Stimulated activated CD4-positive, alpha-beta T cell treated with anti-CD3 and anti-CD28 coated beads, Interleukin-4, amount 100 ng/mL, for 1 hour (primary cell): ENCODE data around the gene MLH3.
A peak's percentile ranks its signal among the peaks of the same experiment; 100 is the strongest.

Experiments used
- DNase-seq: peaks from one replicate; pipeline ENCODE4 v3.0.0-alpha.2; 2020

The MLH3 gene

GRCh38 chr14:75064205-75064567, 12.9 kb upstream of the MLH3 start:
- no peak for DNase-seq

DNA sequence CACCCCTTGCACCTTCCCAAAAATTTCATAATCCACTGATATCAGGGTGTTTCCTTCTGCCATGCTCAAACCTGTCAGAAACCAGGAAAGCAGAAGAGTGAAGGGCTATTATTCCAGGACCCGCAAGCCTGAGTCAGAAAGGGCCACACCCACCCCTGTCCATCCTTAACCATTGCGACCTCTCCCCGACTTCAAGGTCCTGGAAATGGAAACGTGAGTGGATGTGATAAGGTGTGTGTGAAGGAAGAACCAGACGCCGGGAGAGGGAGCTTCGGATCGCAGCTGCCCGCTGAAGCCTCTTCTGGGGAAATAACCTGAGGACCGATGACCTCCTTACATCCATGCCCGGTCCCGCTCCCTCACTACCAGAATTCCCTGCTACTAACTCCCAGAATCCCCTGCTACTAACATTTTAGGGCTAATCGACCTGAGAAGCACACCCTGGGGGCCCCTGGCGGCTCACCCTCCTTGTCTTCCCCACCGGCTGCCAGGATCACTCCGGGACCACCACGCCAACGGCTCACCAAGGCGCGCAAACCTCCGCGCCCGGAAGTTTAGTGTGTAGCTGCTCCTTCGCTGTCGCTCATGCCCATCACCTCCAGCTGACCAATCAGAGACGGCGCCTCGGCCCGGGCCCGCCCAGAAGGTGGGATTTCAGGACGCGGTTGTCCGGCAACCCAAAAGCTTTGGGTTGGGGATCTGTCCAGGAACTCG, 12.4 kb upstream of the MLH3 start, which contains the start of gene ACYP1:
ACYP1 (minus strand) TSS at position 534 of the 714 bp plus-strand sequence; CDS start at position 63, 471 bp downstream.
- peak; percentile 92 for DNase-seq

DNA sequence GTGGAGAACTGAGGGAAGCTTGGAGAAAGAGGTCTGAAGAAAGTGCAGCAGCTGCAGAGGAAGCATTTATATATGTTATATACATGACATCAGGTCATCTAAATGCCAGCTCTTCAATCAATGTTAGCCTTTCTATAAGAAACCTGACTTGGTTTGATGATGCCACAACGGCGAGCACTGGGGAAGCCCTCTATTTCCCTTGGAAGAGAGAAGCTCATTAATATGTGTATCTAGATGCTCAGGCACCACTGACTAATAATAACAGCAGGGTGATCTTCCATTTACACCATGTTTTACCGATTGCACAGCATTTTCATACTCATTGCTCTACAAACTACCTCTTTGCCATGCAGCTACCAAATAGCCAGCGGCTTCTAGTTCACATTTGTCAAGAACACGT, 11.7 kb upstream of the MLH3 start:
- DNase-seq = no peak

DNA sequence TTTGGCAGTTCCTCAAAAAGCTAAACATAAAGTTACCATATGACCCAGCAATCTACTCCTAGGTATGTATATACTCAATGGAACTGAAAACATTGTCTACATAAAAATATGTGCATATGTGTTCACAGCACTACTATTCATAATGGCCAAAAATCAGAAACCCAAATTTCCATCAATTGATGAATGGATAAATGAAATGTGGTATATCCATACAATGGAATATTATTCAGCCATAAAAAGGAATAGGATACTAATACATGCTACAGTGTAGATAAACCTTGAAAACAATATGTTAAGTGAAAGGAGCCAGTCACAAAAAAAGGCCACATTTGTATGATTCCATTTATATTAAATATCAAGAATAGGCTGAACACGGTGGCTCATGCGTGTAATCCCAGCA, 9.2 kb upstream of the MLH3 start:
- DNase-seq = no peak

- DNase-seq = no peak
Observed at GRCh38 chr14:75059642-75060041, 8.4 kb upstream of the MLH3 start.

- DNase-seq = no peak
Observed at GRCh38 chr14:75054421-75054820, 3.2 kb upstream of the MLH3 start.

DNA sequence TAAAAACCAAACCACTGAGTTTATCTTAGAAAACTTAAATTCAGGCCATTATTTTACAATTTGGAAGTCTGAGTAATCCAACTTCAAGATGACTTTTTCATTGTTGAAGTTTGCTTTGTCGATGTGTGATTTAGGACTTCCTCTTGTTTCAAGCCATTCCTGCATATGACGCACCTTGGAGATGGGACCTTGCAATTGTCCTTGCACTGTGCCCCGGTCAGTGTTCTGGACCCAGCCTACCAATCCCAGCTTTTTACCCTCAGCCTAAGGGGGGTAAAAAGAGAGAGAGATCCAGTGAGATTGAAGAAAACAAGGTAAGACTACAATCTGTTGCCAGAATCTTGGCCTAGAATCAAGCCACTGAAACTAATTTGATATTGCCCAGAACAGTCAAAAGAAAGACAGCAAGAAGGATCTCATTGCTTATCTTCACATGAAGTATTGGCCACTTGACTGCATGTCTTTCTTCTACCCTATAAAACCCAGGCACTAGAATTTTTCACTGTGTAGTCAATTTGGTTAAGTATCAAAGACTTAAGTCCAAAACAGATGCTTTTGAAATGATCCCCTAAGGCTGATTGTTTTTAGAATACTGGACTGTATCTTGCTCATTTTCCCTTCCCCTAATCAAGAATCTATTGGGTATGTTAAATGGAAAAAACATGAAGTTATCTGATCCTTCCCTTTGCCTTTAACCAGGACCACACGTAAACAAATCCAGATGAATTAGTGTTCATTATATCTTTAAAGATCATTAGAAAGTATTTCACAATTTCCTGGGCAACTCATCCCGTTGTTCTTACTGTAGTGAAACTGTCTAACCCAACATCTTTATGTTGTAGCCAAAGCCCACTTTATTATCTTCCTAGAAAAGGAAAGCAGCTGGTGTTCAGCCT, 2.4 kb upstream of the MLH3 start:
- no peak for DNase-seq

DNA sequence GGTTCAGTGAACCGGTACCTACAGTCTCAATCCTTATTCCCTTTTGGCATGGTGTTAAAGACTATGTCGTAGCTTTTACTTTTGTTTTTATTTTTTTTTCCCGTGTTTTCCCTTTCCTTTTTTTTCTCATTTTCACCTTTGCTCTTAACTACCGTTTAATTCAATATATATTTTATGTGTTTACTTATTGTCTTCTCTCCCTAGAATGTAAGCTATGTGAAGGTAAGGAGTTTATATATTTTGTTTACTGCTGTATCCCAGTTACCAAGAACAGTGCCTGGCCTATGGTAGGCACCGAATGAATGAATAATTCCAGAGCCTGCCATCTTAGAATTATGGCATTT, 261 bp upstream of the MLH3 start:
- no peak for DNase-seq

DNA sequence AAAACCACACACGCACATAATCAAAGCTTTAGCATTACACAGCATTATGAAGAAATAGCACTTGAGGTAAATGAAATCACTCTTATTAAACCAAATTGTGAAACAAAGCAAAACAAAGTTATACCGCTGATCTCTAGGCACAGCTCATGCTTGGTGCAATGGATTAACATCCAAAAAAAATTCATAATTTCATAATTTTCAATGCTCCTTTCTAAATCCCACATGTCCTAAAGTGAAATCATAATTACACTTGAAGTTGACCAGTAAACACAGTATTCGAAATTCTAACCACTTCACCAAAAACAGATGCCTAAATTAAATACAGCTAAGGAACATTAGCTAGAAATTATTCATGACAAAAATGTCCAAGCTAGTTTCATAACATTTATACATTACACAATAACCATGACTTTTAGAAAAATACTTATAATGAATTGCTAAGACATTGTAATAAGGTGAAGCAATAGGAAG, 1.5 kb downstream of the MLH3 start:
- no peak for DNase-seq

DNA sequence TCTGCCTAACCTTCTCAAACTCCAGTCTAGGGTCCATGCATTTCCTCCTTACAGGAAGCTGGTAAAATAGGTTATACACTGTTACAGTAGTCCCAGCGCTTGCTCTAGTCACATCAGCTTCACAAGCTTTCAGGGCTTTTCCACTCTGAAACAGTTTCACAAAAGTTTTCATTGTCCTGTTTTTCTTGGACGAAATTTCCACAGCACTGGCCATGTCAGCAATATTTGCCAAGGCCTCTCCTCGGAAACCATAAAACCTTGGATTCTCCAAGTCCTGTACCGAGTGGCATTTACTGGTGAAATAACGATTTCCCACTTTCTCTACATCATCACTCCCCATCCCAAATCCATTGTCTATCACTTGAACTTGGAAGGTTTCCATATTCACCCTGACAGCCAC, 2.1 kb downstream of the MLH3 start:
- DNase-seq = no peak

GRCh38 chr14:75048101-75048500, 3.2 kb downstream of the MLH3 start:
- no peak for DNase-seq

DNA sequence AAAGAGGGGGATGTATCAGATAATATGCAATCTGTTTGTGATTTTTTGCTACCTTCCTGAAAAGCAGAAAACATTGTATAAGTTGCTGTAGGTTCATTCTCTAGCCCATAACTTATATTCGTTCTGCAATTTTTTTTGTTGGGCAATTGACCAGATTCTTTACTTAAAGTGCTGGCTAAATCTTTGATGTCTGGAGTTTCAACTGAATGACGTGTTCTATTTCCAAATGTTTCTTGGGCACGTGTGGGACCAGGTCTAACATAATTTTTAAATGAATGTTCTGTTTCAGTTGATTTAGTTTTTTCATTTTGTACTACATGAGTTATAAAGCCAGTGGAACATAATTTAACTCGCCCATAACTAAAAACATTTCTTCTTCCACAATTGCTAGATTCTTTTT, 3.8 kb downstream of the MLH3 start:
- DNase-seq = no peak

- DNase-seq = no peak
Observed at GRCh38 chr14:75046899-75047298, 4.4 kb downstream of the MLH3 start.

GRCh38 chr14:75046275-75046674, 5.0 kb downstream of the MLH3 start:
- no peak for DNase-seq

GRCh38 chr14:75044752-75045151, 6.5 kb downstream of the MLH3 start:
- DNase-seq = no peak

DNA sequence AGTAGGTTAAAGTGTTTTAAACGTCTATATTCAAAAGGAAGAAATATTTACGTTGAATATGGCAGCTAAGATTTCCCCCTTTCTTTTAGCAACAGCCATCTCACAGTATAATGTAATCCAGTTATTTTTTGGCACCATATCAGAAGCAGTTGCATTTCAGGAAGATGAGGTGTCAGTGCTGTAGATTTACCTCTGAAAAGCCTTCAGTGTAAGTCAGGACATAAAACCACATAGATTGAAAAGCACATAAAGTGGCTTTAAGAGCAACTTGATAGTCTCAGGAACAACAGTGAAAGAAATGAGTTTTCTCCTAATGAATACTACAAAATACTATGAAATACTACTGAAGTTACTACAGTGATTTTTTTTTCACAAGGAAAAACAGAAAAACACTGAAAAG, 6.9 kb downstream of the MLH3 start:
- DNase-seq = no peak

DNA sequence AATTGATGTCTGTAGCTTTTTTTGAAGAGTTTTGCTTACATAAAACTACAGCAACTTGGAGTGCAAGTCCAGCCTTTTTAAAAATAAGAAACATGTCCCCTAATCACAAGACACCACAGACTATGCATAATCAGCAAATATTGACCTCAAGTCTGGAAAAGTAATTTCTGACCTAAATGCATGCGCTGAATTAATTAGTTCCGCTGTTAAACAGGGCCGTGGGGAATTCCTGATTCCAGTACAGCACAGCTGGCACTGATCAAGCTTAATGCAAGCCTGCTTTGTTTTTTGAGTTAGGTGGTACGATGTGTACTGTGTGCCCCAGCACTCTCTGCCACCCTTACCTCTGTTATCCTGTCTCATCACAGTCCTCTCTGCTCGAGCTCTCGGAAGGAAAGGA, 9.2 kb downstream of the MLH3 start:
- no peak for DNase-seq

DNA sequence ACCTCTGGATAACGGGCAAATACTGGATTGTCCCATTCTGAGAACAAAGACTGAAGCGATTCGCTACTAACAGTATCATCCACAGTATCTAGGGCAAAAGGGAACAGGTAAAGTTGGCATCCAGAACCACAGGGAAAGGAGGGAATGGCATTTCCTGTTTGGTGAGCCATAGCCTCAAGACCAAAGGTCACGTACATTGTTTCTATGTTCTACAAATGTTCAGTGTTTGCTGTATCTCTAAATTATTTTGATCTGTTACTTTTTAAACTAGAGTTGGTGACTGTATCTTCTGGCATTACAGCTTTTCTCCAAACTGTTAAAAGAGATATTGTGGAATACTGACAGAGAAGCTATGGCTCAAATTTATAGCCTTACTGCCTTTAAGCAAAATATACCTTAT, 9.7 kb downstream of the MLH3 start:
- no peak for DNase-seq

GRCh38 chr14:75040959-75041358, 10.3 kb downstream of the MLH3 start:
- no peak for DNase-seq

DNA sequence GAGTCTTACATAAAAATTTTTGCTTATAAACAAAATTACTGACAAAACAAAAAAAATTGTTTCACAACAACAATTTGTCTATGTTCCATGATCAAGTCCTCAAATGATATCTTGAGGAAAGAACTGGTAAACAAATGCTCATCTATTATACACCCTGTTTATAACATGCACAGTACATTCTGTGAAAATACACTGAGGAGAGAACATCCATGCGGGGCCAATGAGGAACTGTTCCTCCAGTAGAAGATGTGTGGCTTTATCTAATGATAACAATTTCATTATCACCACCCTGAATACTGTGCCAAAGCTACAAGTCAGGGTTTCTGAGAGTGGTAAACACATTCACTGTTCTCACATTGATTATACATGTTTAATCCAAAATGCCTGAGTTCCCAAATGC, 10.8 kb downstream of the MLH3 start:
- no peak for DNase-seq

GRCh38 chr14:75032939-75033338, 18.3 kb downstream of the MLH3 start:
- DNase-seq = no peak

DNA sequence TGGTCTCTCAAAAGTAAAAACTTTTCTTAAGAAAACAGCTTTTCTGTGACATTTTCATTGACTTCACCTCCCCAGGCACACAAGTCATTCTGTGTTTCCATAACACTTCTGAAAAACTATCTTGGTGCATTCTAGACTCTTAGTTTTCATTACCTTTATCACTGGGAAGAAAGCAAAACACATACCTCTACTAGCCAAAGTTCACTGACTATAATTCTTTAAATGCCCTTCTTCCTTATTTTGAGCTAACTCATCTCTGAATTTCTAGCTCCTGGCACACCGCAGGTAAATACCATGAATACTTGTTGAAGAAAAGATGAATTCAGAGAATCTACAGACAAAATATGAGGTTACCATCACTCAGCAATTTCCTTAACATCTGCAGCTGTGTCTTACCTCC, 21.1 kb downstream of the MLH3 start:
- DNase-seq = no peak

DNA sequence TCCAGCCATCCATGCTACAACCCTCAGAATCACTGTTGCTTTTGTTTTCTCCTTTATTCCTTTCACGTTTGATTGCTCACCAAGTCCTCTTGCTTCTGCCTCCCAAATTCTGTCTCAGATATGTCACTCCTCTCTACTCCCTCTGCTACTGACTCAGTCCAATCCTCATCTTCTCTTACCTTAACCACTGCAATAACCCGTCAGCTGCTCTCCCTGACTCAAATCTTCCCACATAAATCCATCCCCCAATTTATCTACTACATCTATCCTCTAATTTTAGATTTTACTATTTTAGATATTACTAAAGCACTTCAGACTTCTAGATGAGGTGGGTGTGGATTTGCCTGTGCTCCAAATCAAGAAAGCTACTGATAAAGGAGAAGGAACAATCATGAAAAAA, 25.4 kb downstream of the MLH3 start:
- DNase-seq = no peak

- DNase-seq = no peak
Observed at GRCh38 chr14:75025082-75025481, 26.2 kb downstream of the MLH3 start.
